Stimulated activated CD8-positive, alpha-beta memory T cell treated with anti-CD3 and anti-CD28 coated beads, Interleukin-7, amount 100 ng/mL, for 48 hours (primary cell): ENCODE data around the gene GDPD5.
A peak's percentile ranks its signal among the peaks of the same experiment; 100 is the strongest.

Source experiments
- DNase-seq, 2 donors: peaks; one replicate each; pipeline ENCODE4 v3.0.0-alpha.2; 2020; ENCODE audit warnings: low read depth in 1 of 2; ENCODE audit errors: extremely low read depth in 1 of 2

Gene GDPD5

DNA sequence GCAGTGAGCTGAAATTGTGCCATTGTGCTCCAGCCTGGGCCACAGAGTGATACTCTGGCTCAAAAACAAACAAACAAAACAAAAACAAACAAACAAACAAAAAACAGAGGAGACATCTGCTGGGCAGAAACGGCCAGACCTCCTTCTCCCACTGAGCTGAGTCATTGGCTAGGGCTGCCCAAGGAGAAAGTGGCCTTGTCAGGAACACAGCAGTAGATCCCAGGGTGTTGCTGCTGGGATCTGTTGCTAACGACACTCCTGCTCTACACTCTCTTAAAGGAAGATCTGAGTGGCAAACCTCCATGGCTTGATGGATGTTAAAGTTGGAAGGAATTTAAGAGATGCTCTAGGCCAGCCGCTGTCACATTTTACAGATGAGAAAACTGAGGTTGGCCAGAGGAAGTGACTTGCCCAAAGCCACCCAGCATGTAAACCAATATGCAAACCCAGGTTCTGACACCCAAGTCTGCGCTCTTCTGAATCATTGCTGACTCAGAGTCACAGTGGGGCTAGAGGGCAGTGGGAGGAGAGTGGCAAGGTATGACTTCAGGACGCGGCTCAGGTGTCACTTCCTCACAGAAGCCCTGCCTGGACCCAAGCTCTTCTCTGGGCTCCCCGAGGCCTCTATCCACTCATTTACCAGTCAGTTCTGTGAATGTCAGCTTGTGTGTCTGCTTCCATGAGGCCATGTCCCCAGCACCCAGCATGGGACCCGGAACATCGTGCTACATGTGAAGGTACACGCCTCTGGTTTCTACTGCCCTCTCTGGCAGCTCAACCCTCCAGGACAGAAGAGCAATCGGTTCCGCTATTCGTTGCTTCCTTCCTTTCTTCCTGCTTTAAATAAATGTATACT is 11.3 kb upstream of the GDPD5 start:
- DNase-seq, result peak; percentile 46 to 72

DNA sequence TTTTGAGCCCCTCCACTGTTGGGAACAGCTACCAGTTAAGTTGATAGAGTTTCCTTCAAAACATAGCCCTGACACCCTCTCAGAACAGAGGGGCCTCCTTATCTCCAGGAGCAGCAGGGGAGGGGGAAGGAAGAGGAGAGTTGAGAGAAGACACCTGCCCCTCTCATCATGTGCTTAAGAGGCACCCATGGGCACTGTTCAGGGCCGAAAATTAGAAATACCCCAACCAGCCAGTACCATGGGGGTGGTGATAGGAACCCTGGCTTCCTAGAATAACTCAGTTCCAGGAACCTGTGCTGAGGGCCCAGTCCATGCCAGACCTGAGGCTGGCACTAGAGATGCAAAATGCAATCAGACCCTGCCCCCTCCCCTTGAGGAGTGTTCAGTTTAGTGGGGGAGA is 9.3 kb upstream of the GDPD5 start:
- DNase-seq, result no peak

DNA sequence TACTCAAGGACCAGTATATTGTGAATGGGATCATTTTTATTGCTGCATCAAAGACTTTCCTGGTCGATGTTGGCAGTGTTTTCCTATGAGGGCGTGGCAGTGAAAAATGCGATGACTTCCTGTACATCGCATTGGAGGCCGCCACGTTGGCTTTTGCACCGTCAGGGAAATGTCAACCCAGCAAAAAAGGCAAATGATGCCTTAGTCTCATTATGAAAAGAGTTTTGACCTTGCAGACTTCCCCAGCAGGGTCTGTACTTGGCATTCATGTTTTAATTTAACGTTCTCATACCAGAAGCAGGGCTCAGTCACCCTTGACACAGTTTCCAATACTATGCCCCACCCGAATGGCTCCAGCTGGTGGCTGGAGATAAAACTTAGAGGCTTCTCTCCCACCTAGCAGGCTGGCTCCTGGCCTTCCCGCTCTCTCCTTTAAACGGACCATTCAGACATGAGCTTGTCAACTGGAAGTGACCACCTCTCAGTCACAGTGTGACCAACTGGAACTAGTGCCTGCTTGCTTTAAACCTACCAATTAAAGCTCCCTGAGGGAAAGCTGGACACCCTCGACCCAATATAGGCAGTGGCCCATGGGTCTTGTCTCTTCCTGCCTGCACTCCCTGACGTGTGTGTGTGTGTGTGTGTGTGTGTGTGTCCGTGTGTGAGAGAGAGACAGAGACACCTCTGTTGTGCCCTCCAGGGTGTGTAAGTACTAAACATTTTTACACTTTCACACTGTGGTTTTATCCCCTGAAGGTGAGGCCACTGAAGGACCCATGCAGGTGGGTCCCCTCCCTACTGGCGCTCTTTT is 8.7 kb upstream of the GDPD5 start:
- DNase-seq, result no peak

DNA sequence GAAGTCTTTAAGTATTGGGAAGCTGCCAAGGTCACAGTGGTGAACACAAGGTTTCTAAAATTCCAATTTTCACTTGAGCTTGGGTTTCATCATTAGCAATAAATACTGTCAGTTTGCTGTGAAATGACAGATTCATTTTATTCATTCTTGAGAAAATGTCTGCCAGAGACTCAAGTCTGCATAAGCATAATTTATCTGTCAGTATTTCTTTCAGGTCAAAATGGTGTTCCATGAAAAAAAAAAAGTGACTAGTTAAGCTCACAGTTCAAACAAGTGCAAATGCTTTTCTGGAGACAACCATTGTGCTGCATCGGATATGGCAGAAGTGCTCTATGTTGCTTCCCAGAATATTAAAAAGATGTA is 8.1 kb upstream of the GDPD5 start:
- DNase-seq, result no peak

DNA sequence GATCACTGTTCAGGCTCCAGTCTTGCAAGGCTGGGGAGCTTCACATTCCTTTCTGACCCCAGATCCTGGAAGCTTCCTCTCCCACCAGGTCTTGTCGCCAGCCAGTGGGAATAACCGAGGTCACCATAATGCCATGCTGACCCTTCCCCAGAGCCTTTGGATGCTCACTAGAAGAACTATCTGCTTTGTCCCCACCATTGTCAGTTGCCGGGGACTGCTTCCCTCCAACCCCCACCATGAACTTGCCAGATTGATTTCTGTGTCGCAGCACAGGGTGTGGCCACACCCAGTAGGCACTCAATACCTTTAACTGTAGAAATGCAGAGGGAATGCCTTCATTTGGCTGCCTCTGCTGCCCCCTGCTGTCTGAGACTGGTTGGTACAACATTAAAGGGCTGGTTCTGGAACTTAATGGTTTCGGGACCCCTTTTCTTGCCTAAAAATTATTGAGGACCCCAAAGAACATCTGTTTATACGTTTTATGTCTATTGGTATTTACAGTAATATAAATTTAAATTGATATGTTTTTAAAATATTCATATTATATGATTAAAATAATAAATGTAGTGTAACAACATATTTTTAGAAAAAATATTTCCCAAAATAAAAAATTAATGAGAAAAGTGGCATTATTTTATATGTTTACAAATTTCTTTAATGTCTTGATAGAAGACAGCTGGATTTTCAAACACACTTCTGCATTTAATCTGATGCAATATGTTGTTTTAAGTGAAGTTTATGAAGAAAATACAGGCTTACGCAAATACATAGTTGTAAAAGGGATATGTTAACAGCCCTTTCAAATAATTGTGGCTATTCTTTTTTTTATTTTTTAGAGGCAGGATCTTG is 6.7 kb upstream of the GDPD5 start:
- DNase-seq, result peak; percentile 27 to 63

DNA sequence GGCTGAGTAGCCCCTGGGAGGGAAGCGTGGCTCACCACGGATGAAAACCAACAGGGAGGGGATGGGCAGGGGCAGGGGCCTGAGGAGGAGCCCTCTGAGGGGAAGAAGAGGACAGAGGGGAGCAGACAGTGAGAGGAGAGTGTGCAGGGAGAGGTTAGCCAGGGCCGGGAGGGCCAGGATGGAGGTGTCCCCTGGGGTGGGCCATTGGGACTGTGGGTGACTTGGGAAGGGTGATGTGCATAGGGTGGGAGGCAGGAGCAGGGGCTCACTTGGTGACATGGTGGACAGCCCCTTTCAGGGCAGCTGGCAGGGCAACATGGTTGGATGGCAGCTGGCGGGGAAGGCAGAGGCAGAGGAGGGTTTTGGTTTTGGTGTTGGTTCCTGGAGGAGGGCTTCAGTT is 5.6 kb upstream of the GDPD5 start:
- DNase-seq, result no peak

DNA sequence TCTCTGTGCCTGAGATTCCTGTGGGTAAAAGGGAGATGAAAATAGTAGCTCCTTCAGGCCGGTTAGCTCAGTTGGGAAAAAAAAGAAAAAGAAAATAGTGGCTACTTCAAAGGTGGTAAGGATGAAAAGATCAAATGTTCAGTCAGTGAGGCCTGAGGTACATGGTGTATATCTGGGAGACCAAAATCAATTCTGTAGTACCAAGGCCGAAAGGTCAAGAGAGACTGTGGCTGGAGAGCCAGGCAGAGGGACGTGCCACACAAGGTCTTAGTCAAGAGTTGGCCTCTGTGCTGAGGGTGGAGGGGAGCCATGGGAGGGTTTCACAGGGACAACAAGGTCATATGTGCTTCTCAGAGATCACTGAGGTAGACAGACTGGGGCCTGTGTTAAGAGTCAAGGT is 4.8 kb upstream of the GDPD5 start:
- DNase-seq, result no peak

DNA sequence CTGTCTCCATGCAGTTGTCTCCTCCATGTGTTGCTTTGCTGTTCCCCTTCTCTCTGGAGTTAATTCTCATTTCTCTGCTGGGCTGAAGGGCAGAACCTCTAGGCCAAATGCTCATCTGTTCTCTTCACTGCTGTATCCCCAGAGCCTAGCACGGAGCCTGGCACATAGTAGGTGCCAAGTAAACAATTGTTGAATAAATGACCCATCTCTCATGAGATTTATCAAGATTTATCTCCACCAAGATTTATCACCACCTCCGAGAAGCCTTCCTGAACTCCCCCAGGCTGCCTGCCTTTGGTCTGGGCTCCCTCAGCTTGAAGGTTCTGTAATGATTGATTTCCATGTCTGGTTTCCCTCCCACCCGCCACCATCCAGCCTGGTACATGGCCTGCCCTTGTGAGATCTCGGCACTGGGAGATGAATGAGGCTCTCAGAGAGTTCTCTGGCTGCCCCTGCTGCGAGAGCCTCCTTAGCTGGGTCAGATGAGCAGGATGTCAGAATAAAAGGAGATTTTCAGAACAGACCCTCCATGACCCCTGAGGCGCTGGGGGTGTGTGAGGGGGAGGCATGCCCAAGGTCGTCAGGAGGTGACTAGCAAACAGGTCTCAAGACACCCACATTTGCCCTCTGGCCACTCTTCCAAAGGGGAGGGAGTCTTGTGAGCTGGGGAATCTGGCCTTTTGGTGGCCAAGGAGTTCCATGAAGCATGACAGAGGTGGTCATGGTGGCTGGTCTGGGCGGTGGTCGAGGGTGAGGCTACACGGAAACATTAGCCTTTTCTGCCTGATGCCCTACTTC is 2.4 kb upstream of the GDPD5 start:
- DNase-seq, result no peak

DNA sequence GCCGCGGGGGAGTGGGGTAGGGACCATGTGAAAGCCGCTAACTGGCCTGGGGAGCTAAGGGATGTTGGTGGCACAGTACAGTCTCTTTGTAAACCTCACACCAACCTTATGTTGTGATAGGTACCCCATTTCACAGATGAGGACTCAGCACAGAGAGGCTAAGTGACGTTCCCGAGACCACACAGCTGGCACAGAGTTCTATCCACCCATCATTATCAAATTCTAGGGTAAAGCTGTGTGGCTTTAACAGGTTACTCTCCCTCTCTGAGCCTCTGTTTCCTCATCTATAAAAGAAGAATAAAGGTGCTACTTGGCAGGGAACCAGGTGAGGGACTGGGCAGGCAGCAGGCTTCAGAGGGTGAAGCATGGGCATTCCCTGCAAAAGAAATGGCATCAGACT is 1.4 kb upstream of the GDPD5 start:
- DNase-seq, result no peak

DNA sequence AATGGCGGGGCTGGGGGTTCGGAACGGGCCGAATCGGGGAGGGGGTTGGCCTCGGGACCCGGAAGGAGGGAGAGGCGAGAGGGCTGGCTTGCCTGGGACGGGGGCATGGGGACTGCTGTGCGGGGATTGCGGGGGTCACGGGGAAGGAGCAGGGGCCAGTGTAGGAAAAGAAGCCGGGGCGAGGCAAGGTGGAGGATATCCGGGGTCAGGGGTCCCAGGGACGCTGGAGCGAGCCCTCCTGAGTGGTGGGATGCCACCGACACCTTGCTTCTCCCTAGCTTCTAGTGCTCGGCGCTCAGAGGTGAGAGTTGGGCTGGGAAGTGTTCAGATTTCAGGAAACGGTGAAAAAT is 426 bp upstream of the GDPD5 start:
- no peak for DNase-seq

DNA sequence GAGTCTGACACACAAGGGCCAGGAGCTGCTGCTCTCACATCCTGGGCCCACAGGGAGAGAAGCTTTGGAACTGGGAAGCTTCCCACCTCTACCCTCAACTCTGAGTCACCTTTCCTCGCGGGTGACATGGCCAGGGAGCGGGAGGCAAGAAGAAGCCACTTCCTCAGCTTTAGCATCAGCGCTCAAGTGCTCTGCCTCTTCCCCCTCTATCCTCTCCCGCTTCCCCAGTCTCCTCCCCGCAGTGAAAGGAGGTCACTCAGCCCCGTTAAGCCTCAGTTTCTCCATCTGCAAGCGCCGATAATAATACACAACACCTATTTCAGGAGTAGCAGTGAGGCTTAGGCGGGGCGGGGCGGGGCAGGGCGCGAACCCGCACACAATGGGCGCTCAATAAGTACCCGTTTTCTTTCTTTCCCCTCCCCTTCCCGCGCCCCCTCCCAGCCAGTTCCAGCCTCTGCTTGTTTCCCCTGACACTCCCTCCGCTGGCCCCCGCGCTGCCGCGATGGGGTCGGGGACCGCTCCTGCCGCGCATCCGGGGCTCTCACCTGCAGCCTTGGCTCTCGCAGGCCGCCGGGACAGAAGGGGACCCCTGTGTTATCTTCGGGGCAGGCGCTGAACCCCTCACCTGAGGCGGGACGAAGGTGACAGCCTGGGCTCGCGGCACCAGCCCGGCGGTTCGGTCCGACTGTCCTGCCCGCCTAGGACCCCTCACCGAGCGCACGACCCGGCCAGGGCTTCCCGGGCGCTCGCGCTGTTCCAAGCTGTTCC is 892 bp downstream of the GDPD5 start:
- no peak for DNase-seq

DNA sequence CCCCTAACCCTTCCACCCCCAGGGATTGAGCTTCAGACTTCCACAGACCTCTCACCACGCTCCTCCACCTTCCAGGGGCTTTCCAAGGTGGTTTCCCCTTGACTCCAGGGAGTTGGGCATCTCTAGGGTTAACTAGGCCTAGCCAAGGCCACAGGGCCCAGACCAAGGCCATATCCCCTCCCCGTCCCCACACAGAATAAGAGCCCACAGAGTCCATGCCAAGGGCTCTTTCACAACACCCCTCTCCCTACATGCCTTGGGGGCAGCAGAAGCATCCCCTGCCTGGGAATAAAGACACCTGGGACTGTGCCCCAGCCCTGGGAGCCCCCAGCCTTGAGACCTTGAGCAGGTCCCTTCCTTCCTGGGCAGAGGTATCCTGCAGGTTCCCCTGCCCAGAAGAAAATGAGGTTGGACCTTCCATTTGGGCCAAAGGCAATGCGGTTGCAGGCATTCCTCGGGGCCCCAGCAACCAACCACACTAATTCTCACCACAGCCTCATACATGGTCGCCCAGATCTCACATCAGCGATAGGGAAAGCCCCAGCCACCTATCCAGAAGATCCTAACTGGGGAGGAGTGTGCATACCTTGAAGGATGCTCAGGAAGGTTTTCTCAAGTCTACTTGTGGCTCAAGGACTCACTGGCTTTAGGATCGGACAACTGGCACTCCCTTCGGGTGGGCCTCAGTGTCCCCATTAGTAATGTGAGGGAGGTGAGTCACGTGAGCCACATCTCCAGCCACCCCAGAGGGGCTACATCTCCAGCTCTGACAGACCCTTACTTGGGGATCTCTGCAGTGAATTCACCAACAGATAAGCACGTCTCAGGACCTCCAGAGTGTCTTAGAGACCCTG is 1.7 kb downstream of the GDPD5 start:
- DNase-seq, result no peak

DNA sequence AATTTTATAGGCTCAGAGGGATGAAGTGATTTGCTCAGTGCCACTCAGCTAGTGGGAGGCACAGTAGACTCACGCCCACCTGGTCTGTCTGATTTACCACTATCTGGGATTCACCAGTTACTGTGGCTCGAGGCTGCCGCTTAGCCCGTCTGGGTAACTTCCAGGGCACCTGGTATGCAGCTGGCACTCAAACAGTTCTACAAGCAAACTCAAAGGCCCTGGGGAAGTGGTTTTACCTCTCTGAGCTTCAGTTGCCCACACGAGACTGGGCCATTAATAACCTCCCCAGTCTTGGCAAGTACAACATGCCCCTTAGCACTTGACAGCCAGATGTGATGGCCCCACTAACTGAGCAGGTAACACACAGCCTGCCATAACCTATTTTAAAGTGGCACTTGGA is 2.6 kb downstream of the GDPD5 start:
- no peak for DNase-seq

DNA sequence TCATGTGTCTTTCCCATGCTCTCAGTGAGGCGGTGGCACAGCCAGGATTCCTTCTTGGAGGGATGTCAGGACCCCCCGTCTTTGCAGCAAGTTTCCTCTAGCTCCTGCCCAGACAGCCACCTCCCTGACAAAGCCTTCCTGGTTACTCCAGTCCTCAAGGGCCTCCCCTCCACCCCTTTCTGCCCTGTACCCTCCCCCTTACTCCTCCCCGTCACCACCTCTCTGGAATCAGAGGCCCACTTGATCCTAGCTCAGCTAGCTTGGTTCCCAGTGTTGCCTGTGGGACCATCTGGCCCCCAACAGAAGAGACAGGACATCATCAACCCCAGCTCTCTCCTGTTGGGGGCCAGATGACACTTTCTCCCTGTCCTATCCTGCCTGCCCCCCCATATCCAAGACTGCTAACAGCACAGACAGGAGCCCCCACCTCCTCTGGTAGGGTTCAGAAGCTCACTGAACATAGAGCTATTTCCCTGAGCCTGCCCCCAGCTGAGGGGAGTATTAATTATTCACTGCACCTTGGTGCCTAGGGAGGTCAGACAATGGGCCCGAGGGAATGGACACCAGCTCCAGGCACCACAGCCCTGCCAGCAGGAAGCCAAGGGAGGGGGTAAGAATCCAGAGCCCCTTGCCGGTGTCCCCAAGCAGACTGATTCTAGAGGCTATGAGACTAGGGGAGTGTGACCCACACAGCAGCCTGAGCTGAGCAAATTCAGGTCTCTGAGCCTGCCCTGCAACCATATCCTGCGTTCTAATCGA is 3.3 kb downstream of the GDPD5 start:
- DNase-seq, result no peak

DNA sequence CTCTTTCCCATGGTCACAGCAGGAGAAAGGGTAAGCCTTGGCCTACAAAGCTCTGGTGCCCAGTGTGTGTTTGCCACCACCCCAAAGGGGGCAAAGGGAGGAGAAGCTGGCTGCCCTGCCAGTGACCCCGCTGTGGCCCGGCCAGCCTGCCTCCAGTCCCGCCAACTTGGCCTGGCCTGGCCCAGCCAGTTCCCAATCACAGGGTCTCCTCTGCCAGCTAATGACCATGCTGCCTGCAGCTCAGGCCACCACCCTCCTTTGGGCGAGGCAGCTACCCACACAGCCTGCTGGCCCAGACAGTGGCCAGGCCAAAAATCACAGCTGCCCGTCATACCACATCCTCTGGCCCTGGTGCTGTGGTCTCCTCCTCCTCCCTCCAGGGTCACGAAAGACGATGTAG is 5.1 kb downstream of the GDPD5 start:
- DNase-seq, result no peak

DNA sequence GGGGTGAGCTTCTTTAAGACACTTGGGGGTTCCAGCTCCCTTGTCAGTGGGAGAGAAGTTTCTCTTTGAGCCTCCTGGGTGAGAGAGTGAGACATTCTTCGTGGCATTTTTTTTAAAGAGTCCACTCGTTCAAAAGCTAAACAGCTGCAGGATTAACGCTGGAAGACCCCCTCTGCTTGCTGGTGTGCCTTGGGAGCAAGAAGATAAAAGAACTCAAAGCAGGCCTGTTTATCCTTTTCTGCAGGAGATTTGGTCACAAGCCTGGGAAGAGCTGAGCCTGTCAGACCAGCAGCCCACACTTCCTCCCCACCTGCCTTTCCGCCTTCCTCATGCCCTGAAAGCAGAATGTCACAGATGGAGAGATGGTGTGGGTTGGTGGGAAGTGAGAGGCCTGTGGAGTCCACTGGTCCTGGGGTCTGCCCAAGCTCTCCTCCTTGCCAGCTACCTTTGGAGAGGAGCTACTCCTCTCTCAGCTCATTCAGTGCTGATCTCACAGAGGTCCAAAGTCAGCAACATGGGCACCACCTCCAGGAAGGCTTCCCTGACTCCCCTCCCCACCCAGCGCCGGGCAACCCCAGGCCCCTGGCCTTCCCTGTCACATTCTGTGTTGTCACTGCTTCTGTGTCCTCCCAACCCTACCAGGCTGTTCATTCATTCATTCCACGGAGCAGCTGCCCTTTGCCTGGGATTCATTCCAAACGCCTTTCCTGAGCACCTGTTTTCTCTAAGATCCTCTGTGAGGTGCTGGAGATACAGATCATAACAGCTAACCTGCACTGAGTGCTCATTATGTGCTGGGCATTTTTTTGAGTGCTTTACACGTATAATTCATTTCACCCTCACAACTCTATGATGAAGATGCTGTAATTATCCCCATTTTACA is 6.7 kb downstream of the GDPD5 start:
- DNase-seq, result no peak

DNA sequence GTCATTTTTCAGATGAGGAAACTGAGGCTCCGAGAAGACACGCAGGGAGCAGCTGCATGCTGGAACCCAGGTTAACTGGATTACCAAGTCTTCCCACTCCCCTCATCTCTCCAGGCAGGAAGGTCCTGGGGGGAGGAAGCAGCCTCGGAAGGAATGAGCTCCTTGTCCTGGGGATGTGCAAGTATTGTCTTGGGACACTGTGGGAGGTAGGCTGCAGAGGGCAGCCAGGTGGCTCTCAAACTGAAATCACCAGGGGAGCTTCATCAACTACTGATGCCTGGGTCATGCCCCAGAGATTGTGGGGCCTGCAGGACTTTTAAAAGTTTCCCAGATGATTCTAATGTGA is 7.6 kb downstream of the GDPD5 start:
- no peak for DNase-seq
